Keratinocyte (primary cell): Measurements from ENCODE around the gene KIF21B.

Source experiments
- EZH2 ChIP-seq: IDR thresholded peaks from one replicate; pipeline ENCODE4 v1.6.1; 2012; ENCODE audit warnings: inconsistent platforms, mild to moderate bottlenecking, low read length, moderate library complexity
- TF ChIP-seq, protein P1 (sequence below), 3 experiments: IDR thresholded peaks in 1 of 3; conservative IDR thresholded peaks in 1 of 3; optimal IDR thresholded peaks in 1 of 3; 2 replicates in 2 of 3; 3 replicates in 1 of 3; pipeline versions ENCODE3 to v1.5.1; 2011; ENCODE audit warnings: low read length in 3 of 3, mild to moderate bottlenecking in 3 of 3, moderate library complexity in 2 of 3, control low read depth in 1 of 3, inconsistent platforms in 1 of 3; ENCODE audit not compliant: insufficient read depth in 2 of 3; ENCODE audit errors: extremely low read depth in 1 of 3

DNA sequence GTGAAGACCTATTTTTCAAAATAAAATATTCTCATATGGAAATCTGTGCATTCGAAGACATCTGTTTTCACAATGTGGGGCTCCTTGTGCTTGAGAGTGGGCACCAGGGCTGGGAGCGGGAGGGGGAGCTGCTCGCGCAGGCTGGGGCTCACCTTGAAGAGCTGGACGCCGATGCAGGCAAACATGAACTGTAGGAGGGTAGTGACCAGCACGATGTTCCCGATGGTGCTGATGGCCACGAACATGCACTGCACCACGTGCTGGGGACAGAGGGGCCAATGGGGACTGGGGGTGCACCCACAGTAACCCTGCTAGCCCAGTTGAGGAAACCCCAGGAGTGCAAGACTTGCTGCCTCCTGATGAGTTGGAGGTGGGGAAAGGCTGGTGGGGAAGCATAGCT, 42.2 kb upstream of the KIF21B start:
- TF ChIP-seq, protein P1, sequence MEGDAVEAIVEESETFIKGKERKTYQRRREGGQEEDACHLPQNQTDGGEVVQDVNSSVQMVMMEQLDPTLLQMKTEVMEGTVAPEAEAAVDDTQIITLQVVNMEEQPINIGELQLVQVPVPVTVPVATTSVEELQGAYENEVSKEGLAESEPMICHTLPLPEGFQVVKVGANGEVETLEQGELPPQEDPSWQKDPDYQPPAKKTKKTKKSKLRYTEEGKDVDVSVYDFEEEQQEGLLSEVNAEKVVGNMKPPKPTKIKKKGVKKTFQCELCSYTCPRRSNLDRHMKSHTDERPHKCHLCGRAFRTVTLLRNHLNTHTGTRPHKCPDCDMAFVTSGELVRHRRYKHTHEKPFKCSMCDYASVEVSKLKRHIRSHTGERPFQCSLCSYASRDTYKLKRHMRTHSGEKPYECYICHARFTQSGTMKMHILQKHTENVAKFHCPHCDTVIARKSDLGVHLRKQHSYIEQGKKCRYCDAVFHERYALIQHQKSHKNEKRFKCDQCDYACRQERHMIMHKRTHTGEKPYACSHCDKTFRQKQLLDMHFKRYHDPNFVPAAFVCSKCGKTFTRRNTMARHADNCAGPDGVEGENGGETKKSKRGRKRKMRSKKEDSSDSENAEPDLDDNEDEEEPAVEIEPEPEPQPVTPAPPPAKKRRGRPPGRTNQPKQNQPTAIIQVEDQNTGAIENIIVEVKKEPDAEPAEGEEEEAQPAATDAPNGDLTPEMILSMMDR (optimal IDR thresholded peaks at IDR 0.05 in 1 of 3, IDR thresholded peaks at IDR 0.05 in 1 of 3, conservative IDR thresholded peaks at IDR 0.05 in 1 of 3; ENCODE audit: extremely low read depth in 1 of 3, insufficient read depth in 2 of 3, low read length in 3 of 3) = no peak
- TF ChIP-seq EZH2 = no peak
